ENCODE results near the gene PHF21A. TPM values are rescaled to one million over a fixed set of nuclear protein-coding genes. Genes with fewer than 3 reads are reported as not detected.

The PHF21A gene
- total and polyA plus RNA-seq, 2 of the 8 experiments (the other 6 are each of a cell fraction or from before 2014, with no cell fraction given), result 17.6 to 40.3 TPM

- TF ChIP-seq RFX5 (IDR thresholded peaks at IDR 0.05; ENCODE audit: borderline replicate concordance, low read depth, low read length) (no peak), TAF1 (IDR thresholded peaks at IDR 0.05; ENCODE audit: low read depth, low read length) (no peak), NRF1 (IDR thresholded peaks at IDR 0.05; ENCODE audit: low read depth, low read length) (no peak), POLR2AphosphoS5 (IDR thresholded peaks at IDR 0.05; ENCODE audit: low read depth, low read length) (no peak), JUN (IDR thresholded peaks at IDR 0.05; ENCODE audit: low read depth, low read length) (no peak), CHD1 (IDR thresholded peaks at IDR 0.05; ENCODE audit: low read depth, low read length) (no peak), BACH1 (IDR thresholded peaks at IDR 0.05; ENCODE audit: low read length) (no peak), TCF12 (IDR thresholded peaks at IDR 0.05; ENCODE audit: low read depth, low read length) (no peak), CHD2 (IDR thresholded peaks at IDR 0.05; ENCODE audit: low read length) (no peak)
Observed at GRCh38 chr11:45939836-45940235, 181.4 kb downstream of the PHF21A start (continued).
